SKM-1 treated with dmso at 0.1 percent for 144 hours (cell line): ENCODE results near the gene ADAMTS13.

ENCODE experiments used
- DNase-seq: peaks from one replicate; lab custom pipeline; 2025; ENCODE audit not compliant: unreplicated experiment; lab: John Stamatoyannopoulos, UW

The ADAMTS13 gene

DNA sequence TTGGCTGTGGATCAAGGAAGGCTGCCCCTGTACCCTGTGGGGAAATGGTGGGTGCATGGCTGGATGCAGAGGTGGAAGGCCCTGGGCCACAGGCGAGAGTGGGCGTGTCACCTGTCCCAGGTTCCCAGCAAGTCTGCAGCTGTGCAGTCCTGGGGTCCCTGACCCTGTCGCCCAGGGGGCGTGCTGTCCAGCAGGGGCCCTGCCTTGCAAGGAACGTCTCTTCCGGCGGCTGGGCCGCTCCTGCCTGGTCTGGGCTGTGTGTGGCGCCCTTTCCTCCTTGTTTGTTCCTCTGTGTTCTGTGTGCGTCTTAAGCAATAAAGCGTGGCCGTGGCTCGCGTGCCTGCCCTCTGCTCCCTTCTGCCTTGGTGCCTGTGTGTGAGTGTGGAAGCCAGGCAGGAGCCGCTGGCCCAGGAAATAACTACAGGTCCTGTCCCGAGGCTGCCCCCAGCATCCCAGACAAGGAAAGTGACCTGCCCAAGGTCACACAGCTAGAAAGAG, 48.3 kb downstream of the ADAMTS13 start:
- peak; percentile 23 for DNase-seq

DNA sequence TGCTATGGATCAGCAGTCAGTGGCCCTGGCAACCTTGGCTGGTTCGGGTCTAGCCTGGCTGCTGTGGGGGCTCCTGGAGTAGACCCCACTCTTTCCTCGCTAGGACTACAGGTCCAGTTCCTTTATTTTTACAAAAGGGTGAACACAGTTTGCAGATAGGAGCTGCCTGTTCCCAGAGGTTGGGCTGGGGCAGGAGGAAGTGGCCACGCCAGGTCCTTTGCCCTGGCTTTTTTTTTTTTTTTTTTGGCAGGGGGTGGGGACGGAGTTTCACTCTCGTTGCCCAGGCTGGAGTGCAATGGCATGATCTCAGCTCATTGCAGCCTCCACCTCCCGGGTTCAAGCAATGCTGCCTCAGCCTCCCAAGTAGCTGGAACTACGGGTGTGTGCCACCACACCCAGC, 48.8 kb downstream of the ADAMTS13 start:
- peak; percentile 16 for DNase-seq

GRCh38 chr9:133471551-133472276, 49.5 kb downstream of the ADAMTS13 start:
- DNase-seq = no peak

DNA sequence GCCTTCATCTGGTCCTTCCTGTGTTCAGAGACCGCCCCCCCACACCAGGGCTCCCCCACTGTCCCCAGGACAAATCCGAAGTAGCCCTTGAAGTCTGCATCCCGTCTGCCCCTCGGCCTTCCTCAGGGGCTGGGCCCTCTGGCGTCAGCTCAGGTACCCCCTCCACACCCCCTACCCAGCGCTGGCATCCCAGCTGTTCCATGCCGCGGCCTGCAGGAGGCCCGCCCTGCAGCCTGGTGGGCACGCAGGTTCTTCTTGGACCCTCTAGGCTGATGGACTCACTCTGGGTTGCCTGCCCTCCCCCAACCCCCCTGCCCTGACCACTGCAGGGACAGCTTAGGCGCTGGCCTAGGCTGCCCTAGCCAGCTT, 50.1 kb downstream of the ADAMTS13 start:
- no peak for DNase-seq

GRCh38 chr9:133472753-133473378, 50.7 kb downstream of the ADAMTS13 start:
- no peak for DNase-seq

DNA sequence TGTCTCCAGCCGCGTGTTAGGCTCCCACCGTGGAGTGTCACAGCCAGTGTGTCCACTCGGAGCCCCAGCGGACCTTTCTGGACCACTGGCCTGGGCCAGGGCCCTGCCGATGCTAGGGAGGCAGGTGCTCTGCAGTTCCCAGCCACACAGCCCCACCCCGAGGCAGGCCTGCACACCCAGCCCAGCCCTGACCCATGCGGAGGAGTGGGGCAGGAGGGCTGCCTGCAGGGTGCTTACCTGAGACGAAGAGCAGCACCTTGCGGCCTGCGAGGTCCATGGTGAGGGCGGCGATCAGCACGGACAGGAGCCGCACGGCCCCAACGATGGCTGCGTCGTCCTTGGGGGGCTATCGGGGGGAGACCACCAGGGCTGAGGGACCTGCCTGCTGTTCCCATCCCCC, 51.6 kb downstream of the ADAMTS13 start:
- no peak for DNase-seq

DNA sequence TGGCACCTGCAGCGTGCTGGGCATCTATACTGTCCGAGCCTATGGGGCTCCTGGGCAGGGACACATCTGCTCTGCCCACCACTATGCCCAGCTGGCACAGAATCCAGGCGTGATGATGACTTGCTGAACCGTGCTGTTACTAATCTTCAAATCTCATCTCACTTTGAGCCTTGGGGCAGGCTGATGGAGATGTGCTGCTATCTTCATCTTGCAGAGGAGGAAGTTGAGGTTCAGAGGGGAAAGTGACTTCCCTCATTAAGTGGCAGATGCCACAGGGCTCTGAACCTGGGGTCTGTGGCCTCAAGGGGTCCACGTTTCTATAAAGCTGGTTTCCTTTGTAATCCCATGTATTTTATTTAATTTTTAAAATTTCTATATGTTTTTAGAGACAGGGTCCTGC, 52.0 kb downstream of the ADAMTS13 start:
- peak; percentile 52 for DNase-seq

- DNase-seq = no peak
These were observed 52.7 kb downstream of the ADAMTS13 start for GRCh38 chr9:133474853-133475252.

DNA sequence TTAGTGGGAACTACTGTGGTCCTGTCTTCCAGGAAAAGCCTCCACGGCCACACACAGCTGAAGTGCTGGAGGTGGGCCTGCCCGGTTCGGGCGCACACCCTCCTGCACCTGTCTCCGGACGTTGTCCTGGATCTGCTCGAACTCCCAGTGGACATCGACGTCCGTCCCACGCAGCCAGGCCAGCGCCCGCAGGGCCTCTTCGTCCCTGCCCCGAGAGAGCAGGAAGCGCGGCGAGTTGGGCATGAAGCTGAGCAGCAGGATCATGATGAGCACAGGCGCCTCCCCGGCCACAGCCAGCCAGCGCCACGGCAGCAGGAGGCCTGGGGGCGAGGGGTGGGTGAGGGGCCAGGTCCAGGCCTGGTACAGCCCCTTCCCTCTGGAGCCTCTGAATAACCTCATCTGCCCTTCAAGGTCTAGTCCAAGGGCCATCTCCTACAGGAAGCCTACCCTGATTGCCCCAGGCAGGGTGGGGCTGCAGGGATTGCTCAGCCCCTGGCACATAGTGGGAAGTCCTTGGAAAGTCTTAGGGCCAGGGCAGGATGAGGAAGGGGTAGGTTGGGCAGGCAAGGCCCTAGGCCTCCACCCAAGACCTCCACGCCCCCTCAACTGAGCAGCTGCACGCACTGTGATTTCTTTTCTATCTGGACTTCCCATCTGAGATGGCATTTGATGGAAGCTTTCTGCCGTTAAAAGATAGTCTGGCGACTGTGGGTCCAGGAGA, 53.3 kb downstream of the ADAMTS13 start:
- DNase-seq = no peak

DNA sequence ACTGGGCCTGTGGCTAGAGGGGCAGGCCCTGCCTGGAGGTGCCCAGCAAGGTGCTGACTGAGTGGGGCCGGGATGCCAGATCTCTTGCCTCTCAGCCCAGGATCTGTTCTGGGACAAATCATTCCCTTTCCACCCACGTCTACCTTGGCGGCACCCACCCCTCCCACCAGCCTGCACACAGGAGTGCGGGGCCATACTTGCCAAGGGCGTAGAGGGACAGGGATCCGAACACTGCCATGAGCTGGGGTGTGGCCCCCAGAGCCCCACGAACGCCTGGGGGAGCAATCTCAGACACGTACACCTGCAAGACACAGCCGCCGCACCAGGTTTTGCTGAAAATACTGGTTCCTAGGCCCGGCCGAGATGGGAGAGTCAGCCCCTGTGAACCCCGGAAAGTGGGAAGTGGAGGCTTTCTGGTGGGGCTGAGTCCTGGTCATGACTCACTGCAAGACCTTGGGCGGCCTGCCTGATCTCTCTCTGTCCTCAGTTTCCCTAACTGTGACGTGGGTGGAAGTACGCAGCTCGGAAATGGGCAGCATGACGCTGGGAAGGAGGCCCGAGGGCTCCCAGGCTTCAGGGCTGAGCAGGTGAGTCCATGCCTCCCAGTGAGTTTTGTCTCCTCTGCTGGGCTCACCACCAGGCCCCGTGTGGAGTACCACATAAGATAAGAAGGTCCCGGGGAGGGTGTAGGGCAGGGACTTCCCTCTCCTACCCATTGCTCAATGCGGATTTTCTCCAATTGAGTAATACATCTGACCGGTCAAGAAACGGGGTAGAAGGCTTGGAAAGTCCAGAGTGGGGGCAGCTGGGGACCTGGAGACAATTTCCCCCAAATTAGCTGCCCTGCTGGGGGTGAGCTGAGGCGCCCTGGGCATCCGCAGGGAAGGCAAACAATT, 54.1 kb downstream of the ADAMTS13 start:
- peak; percentile 65 for DNase-seq

DNA sequence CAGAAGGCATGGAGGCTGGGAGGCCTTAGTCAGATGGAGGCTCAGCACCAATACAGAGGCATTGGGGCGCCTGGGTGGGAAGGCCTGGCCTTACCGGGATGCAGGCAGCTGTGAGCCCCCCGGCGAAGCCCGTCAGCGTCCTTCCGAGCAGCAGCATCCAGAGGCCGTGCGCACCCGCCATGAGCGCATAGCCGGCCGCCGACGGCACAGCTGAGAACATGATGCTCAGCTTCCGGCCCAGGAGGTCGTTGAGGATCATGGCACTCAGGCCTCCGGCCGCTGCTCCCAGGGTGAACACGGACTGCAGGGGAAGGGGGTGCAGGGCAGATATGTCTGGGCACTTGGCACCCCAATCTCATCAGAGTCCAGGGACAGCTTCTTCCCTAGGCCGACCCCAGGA, 54.8 kb downstream of the ADAMTS13 start:
- no peak for DNase-seq

DNA sequence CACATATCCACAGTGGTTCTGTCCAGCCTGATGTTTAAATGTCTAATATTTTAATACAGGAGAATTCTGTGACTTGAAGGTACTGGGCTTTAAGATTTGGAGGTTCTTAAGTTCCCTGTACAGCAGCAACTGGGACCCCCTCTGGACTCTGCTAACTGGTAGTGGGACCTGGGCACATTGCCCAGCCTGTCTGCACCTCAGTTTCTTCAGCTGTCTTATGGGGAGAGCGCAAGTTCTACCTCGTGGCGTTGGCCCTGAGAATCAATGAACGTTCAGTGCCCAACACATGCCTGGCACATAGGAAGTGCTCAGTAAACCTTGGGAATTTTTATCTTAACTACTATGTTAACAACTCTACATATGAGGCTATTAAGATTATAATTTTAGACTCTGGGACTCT, 55.3 kb downstream of the ADAMTS13 start:
- no peak for DNase-seq

- peak; percentile 34 for DNase-seq
These were observed 56.1 kb downstream of the ADAMTS13 start for GRCh38 chr9:133477992-133478850.

GRCh38 chr9:133478851-133479711, 56.9 kb downstream of the ADAMTS13 start, which contains the start of gene SLC2A6:
Gene SLC2A6 (minus strand): TSS chr9:133479099. CDS start chr9:133479059, 40 bp downstream.
- peak; percentile 70 for DNase-seq

DNA sequence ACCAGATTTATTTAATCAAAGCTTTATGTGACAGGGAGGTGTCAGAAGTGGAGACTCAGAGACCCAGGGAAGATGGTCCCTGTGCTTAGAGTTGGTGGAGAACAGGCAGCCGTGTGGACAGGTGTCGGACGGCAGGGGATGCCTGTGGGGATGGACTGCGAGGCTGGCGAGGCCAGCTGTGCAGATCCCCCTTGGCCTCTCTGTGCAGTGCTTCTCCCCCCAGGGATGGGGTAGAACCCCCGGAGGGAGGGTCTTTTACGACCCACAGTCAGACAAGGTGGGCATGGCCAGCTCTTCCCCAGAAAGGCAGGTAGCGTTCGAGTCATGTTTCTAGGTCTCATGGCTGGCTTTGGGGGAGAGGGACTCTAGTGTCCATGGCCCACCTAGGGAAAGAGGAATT, 61.4 kb downstream of the ADAMTS13 start:
- no peak for DNase-seq

DNA sequence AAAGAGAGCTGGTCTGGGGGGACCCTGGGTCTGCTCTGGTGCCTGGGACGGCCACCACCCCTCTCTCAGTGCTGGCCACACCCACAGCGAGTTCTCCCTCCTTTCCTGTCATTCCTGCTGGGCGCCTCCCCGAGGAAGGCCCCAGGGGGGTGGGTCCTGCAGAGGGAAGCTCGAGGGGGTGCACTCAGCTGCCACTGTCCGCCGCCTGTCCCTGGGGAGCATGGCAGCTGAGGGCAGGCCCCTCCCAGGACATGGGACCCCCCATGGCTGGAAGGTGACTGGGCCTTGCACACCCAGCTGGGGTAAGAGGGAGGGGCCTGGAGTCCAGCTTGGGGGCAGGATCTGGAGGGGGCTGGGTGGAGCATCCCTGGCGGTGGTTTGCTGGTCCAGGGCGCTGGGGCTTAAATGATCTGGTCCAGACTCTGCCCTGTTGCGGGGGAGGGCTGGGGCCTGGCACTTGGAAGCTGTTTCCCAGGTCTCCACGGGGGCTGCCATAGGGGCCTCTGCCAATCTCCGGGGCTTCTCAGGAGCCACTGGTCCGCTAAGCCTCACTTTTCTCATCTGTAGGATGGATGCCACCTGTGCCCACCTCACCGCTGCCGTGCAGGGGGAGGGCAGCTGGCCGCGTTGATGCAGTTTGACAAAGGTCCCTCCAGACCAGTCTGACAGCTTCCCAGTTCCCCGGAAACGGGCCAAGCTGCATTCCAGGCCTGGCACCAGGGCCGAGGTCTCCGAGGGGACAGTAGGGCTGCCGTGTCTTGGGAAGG, 62.7 kb downstream of the ADAMTS13 start:
- DNase-seq = no peak

- DNase-seq = peak; percentile 49
These were observed 63.5 kb downstream of the ADAMTS13 start for GRCh38 chr9:133485531-133486260.

DNA sequence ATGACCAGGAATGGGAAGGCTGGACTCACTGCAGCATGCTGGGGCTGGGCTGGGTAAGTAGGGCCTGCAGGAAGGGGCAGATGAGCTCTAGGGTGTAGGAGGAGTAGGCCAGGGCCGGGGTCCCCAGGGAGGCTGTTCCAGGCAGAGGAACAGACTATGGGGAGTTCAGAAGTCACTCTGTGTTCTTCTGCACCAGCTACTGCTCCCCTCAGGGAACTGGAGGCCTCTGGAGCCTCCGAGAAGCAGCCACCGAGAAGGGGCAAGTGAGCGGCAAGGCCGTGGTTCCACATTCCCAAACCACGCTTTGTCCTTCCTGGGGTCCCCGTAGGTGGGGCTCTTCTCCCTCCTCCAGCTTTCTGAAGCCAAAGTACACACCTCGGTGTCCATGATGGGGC, 65.2 kb downstream of the ADAMTS13 start:
- DNase-seq = no peak
